GM23338 (cell line): Measurements from ENCODE around the gene NLRP10. TPM values are rescaled to one million over a fixed set of nuclear protein-coding genes. Genes with fewer than 3 reads are reported as not detected.

Experiments
- ATAC-seq: fragments of 200-7000 bp; cut with Tn5 transposase; 3 replicates; pipeline ENCODE4 v1.9.1; 2020
- DNase-seq: peaks from one replicate; pipeline ENCODE4 v3.0.0-alpha.2; 2015; ENCODE audit warnings: low spot score
- H2AFZ ChIP-seq: fragments of 200-600 bp; sonication (generic); 2 replicates; pipeline ENCODE4 v1.8.0; 2016; ENCODE audit warnings: antibody characterized with exemption, mild to moderate bottlenecking, moderate library complexity
- H3F3A ChIP-seq: fragments of 200-600 bp; sonication (generic); replicated peaks from 2 replicates; pipeline ENCODE4 v1.8.0; 2017; ENCODE audit warnings: antibody characterized with exemption, mixed run types, low read depth
- H3K27ac ChIP-seq: fragments of 200-600 bp; sonication (generic); 2 replicates; pipeline ENCODE4 v1.6.1; 2016; ENCODE audit warnings: low read depth
- H3K27me3 ChIP-seq: fragments of 200-600 bp; sonication (generic); 2 replicates; pipeline ENCODE4 v1.8.0; 2016; ENCODE audit warnings: mild to moderate bottlenecking, mixed run types, moderate library complexity; ENCODE audit not compliant: insufficient read depth
- H3K36me3 ChIP-seq: fragments of 200-600 bp; sonication (generic); 2 replicates; pipeline ENCODE4 v1.8.0; 2016; ENCODE audit warnings: mild to moderate bottlenecking; ENCODE audit not compliant: insufficient read depth
- H3K4me1 ChIP-seq: fragments of 200-600 bp; sonication (generic); 2 replicates; pipeline ENCODE4 v1.8.0; 2016; ENCODE audit warnings: mild to moderate bottlenecking, moderate library complexity; ENCODE audit not compliant: insufficient read depth
- H3K4me2 ChIP-seq: fragments of 200-600 bp; sonication (generic); 2 replicates; pipeline ENCODE4 v1.7.1; 2017; ENCODE audit warnings: mixed run types
- H3K4me3 ChIP-seq: fragments of 200-600 bp; sonication (generic); 2 replicates; pipeline ENCODE4 v1.6.1; 2016; ENCODE audit warnings: mixed run types
- H3K79me2 ChIP-seq: fragments of 200-600 bp; sonication (generic); replicated peaks from 2 replicates; pipeline ENCODE4 v1.8.0; 2017; ENCODE audit warnings: mild to moderate bottlenecking; ENCODE audit not compliant: insufficient read depth
- H3K9me2 ChIP-seq: fragments of 200-600 bp; sonication (generic); 2 replicates; pipeline ENCODE4 v1.8.0; 2017; ENCODE audit not compliant: insufficient read depth
- H4K20me1 ChIP-seq: fragments of 200-600 bp; sonication (generic); replicated peaks from 2 replicates; pipeline ENCODE4 v1.8.0; 2017; ENCODE audit warnings: mild to moderate bottlenecking; ENCODE audit not compliant: insufficient read depth
- H3K27ac Mint-ChIP-seq: 2 replicates; pipeline ENCODE4 v1.8.0; 2020; ENCODE audit warnings: inconsistent platforms, mild to moderate bottlenecking, moderate library complexity, mixed read lengths
- H3K27me3 Mint-ChIP-seq: 3 replicates; pipeline ENCODE4 v1.8.0; 2022; ENCODE audit warnings: low read depth, mild to moderate bottlenecking, moderate library complexity, mixed read lengths, inconsistent platforms; ENCODE audit not compliant: insufficient read depth, poor library complexity
- H3K36me3 Mint-ChIP-seq: 3 replicates; pipeline ENCODE4 v1.8.0; 2021; ENCODE audit warnings: low read depth, mild to moderate bottlenecking, inconsistent platforms, moderate library complexity, mixed read lengths
- H3K4me1 Mint-ChIP-seq: 3 replicates; pipeline ENCODE4 v1.8.0; 2020; ENCODE audit warnings: mild to moderate bottlenecking, inconsistent platforms, mixed read lengths
- H3K4me3 Mint-ChIP-seq: 3 replicates; pipeline ENCODE4 v1.8.0; 2021; ENCODE audit warnings: moderate library complexity, mild to moderate bottlenecking, inconsistent platforms, mixed read lengths
- H3K9me3 Mint-ChIP-seq: 3 replicates; pipeline ENCODE4 v1.8.0; 2020; ENCODE audit warnings: moderate library complexity, mild to moderate bottlenecking, inconsistent platforms, mixed read lengths
- ETS1 ChIP-seq: IDR thresholded peaks from 2 replicates; pipeline ENCODE4 v1.6.1; 2016; ENCODE audit warnings: antibody characterized with exemption
- EZH2 ChIP-seq: fragments of 200-600 bp; sonication (generic); IDR thresholded peaks from one replicate; pipeline ENCODE4 v1.8.0; 2017; ENCODE audit warnings: antibody characterized with exemption, mild to moderate bottlenecking, low read depth; ENCODE audit not compliant: unreplicated experiment
- EZH2phosphoT487 ChIP-seq: fragments of 200-600 bp; sonication (generic); IDR thresholded peaks from one replicate; pipeline ENCODE4 v1.8.1; 2018; ENCODE audit warnings: antibody characterized with exemption; ENCODE audit not compliant: unreplicated experiment
- JUNB ChIP-seq: IDR thresholded peaks from one replicate; pipeline ENCODE4 v1.6.1; 2016; ENCODE audit warnings: antibody characterized with exemption; ENCODE audit not compliant: unreplicated experiment
- NANOG ChIP-seq: IDR thresholded peaks from 2 replicates; pipeline ENCODE4 v1.6.1; 2016; ENCODE audit warnings: antibody characterized with exemption, borderline replicate concordance
- REST ChIP-seq: IDR thresholded peaks from one replicate; pipeline ENCODE4 v1.6.1; 2018; ENCODE audit warnings: antibody characterized with exemption; ENCODE audit not compliant: unreplicated experiment
- STAT1 ChIP-seq: IDR thresholded peaks from one replicate; pipeline ENCODE4 v1.6.1; 2016; ENCODE audit warnings: antibody characterized with exemption; ENCODE audit not compliant: unreplicated experiment
- ZNF331 ChIP-seq: fragments of 250-450 bp; sonication (Bioruptor Pico); IDR thresholded peaks from 2 replicates; pipeline ENCODE4 v1.5.0; 2020; ENCODE audit warnings: low read depth, mild to moderate bottlenecking, moderate library complexity
- ZNF462 ChIP-seq: fragments of 250-450 bp; sonication (Bioruptor Pico); IDR thresholded peaks from 2 replicates; pipeline ENCODE4 v1.5.0; 2020; ENCODE audit warnings: mild to moderate bottlenecking, moderate library complexity
- polyA plus RNA-seq: library from polyadenylated mRNA; unstranded; fragments of >200 nt; fragmentation: Nextera tagmentation; extraction: Ambion mirVana; gene quantifications from 2 replicates; pipeline ENCODE4 v1.2.1, GENCODE V29; 2016
- total RNA-seq: library from RNA; depleted of rRNA; stranded (reverse); fragments of >200 nt; shearing (Covaris generic); gene quantifications from 2 replicates; pipeline ENCODE4 v1.2.3, GENCODE V29; 2014

NLRP10 gene
- total and polyA plus RNA-seq, 2 experiments from 2014 or later, result 1.1 to 4.3 TPM

GRCh38 chr11:7973011-7973410, 7.8 kb upstream of the NLRP10 start:
- ATAC-seq (no peak), DNase-seq (no peak)

More at GRCh38 chr11:7973011-7973410, 7.8 kb upstream of the NLRP10 start:
- H3K27ac ChIP-seq, result no peak overlapping the region
- H3K36me3 ChIP-seq, result no peaks in the 10 kb centered on the region
- Mint-ChIP-seq H3K9me3 (no peaks in the 10 kb centered on the region; the same call in 2 of the 3 replicates), H3K4me3 (no peak overlapping the region), H3K27ac (no peak overlapping the region), H3K27me3 (no peaks in the 10 kb centered on the region), H3K36me3 (no peaks in the 10 kb centered on the region), H3K4me1 (peaks cover 38% of the 10 kb centered on the region)
- no peaks in the 10 kb centered on the region for H4K20me1 ChIP-seq
- peaks cover 38% of the 10 kb centered on the region for H3K4me1 ChIP-seq
- no peak overlapping the region for H2AFZ ChIP-seq
- no peaks in the 10 kb centered on the region for H3K27me3 ChIP-seq
- H3F3A ChIP-seq, result 0 out of 2 replicates have a peak, but pooled peaks cover 3% of the 10 kb centered on the region
- no peak for TF ChIP-seq EZH2
- TF ChIP-seq EZH2phosphoT487, result no peak
- no peak for TF ChIP-seq NANOG
- no peak for TF ChIP-seq STAT1
- no peak for TF ChIP-seq ZNF462 (CRISPR knock-in tag)
- no peak for TF ChIP-seq ZNF331 (CRISPR knock-in tag)
- no peak for TF ChIP-seq ETS1
- TF ChIP-seq REST, result no peak
- no peak for TF ChIP-seq JUNB
- H3K9me2 ChIP-seq, result 0 out of 2 replicates have a peak, but pooled peaks cover 3% of the 10 kb centered on the region
- no peak overlapping the region for H3K4me3 ChIP-seq
- H3K79me2 ChIP-seq, result peaks cover 17% of the 10 kb centered on the region
- no peak overlapping the region for H3K4me2 ChIP-seq
